Tibial nerve (tissue), 4 donors: ENCODE data around the gene SLC5A1.

Experiments
- EP300 ChIP-seq, 2 donors: sonication (generic); formaldehyde crosslinking; IDR thresholded peaks; one replicate each; pipeline ENCODE4 v1.6.1; 2017; ENCODE audit warnings: antibody characterized with exemption in 2 of 2, mild to moderate bottlenecking in 1 of 2
- POLR2A ChIP-seq, 2 donors: fragments of 450-650 bp; IDR thresholded peaks; one replicate each; pipeline ENCODE4 v1.6.1; 2017; ENCODE audit warnings: antibody characterized with exemption in 2 of 2, mild to moderate bottlenecking in 2 of 2, moderate library complexity in 2 of 2
- TF ChIP-seq, protein P1 (sequence below), 5 experiments: fragments of 200-600 bp in 3 of 5; fragments of 450-650 bp in 2 of 5; sonication (generic) in 3 of 5; IDR thresholded peaks; one replicate each; pipeline ENCODE4 v1.5.1; 2016 to 2019; ENCODE audit warnings: antibody characterized with exemption in 5 of 5, mild to moderate bottlenecking in 3 of 5, moderate library complexity in 2 of 5

DNA sequence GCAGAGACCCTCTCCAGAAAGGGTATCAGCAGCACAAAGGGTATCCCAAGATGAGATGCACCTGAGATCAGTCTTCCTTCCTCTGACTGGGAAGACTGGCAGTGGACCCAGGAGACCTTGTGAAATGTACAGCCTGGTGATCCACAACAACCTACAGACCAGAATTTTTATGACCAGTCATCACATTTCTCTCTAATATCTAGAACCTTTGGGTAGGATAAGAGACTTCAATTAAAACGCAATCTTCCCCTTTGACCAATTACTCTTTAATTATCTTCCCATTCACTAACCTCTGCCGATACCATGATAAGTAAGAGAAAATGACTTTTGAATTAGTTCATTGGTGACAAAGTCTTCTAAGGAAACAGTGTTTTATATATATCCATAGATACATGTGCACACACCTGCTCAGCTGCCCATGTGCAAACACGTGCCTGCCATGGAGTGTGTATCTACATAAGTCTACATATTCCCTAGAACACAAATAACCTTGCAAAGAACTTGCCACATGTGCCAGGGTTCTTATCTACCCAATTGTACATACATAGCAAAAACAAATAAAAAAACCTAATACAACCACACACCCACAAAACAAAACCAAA, 44.2 kb upstream of the SLC5A1 start:
- no peak for TF ChIP-seq POLR2A (IDR thresholded peaks at IDR 0.05)
- TF ChIP-seq, protein P1, sequence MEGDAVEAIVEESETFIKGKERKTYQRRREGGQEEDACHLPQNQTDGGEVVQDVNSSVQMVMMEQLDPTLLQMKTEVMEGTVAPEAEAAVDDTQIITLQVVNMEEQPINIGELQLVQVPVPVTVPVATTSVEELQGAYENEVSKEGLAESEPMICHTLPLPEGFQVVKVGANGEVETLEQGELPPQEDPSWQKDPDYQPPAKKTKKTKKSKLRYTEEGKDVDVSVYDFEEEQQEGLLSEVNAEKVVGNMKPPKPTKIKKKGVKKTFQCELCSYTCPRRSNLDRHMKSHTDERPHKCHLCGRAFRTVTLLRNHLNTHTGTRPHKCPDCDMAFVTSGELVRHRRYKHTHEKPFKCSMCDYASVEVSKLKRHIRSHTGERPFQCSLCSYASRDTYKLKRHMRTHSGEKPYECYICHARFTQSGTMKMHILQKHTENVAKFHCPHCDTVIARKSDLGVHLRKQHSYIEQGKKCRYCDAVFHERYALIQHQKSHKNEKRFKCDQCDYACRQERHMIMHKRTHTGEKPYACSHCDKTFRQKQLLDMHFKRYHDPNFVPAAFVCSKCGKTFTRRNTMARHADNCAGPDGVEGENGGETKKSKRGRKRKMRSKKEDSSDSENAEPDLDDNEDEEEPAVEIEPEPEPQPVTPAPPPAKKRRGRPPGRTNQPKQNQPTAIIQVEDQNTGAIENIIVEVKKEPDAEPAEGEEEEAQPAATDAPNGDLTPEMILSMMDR (IDR thresholded peaks at IDR 0.05): no peak
- no peak for TF ChIP-seq EP300 (IDR thresholded peaks at IDR 0.05)
